ENCODE results near the gene B3GNT5.

B3GNT5 gene

DNA sequence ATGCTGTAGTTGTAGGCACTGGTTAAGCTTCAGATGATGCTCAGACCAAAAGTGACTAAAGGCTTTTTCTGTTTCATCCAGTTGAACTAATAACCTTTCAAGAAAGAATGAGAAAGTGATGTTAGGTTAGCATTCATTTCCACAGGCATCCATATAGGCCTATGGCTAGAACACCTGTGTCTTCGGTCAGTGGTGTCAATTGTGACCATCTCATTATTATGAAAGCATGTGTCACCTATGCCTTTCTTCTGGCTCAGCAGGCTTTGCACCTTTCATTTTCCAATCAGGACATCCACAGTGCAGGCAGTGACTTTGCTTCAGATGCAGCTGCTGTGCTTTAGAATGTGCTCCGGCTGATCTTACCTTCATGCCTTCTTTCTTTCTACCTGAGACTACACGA, 57.9 kb downstream of the B3GNT5 start:
- no peak overlapping the region for H3K27ac ChIP-seq (ENCODE audit: extremely low read depth, low read depth, low read length)
- no peak for TF ChIP-seq ZNF324 (tag by site-specific recombination; IDR thresholded peaks at IDR 0.05)
- H3K9me3 ChIP-seq (ENCODE audit: control insufficient read depth, insufficient read depth, low read depth, low read length), result no peaks in the 10 kb centered on the region
- ChIA-PET CTCF (interaction anchor here (1.0 kb wide), 1 partner anchor 127 kb away, joined by 3 read pairs; no protein-coding TSS in a partner anchor), POLR2A (no interaction called here)
- H3K36me3 ChIP-seq (ENCODE audit: control insufficient read depth in 2 of 2, insufficient read depth in 1 of 2, low read length in 2 of 2), result no peaks in the 10 kb centered on the region
- no peak overlapping the region for H3K4me3 ChIP-seq (ENCODE audit: low read depth, low read length)
- H3K4me1 ChIP-seq (ENCODE audit: control insufficient read depth, insufficient read depth, low read length), result 0 out of 2 replicates have a peak, but pooled peaks cover 2% of the 10 kb centered on the region

DNA sequence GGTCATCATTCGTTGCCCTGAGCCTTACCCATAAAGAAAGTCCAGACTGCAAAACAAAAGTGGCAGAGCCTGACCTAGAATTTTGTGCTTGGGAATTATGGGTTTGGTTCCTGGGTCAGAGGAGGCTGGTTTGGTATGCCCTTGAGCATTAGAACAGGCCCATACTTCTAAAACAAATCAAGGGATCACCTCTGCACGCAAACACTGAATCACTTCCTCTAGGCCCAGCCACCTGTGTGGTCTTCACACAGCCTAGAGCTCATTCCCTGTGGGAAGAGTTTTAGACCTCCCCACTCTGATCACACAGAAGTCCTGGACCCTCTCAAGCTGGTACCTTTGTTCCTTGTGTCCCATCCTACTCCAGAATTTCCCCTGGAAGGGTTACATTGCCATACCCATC, 59.4 kb downstream of the B3GNT5 start:
- H3K9me3 ChIP-seq (ENCODE audit: control insufficient read depth, insufficient read depth, low read depth, low read length), result no peaks in the 10 kb centered on the region
- no peaks in the 10 kb centered on the region for H3K4me1 ChIP-seq (ENCODE audit: control insufficient read depth, insufficient read depth, low read length)
- POLR2A ChIA-PET, result no interaction called here
- CTCF ChIA-PET, result no interaction called here
- H3K4me3 ChIP-seq (ENCODE audit: low read depth, low read length), result no peak overlapping the region
- TF ChIP-seq ZNF571 (tag by site-specific recombination; IDR thresholded peaks at IDR 0.05) (no peak), ZBTB17 (tag by site-specific recombination; IDR thresholded peaks at IDR 0.05) (no peak), ZNF175 (tag by site-specific recombination; IDR thresholded peaks at IDR 0.05) (no peak)
- no peaks in the 10 kb centered on the region for H3K36me3 ChIP-seq (ENCODE audit: control insufficient read depth in 2 of 2, insufficient read depth in 1 of 2, low read length in 2 of 2)
- H3K27ac ChIP-seq (ENCODE audit: extremely low read depth, low read depth, low read length), result no peak overlapping the region

DNA sequence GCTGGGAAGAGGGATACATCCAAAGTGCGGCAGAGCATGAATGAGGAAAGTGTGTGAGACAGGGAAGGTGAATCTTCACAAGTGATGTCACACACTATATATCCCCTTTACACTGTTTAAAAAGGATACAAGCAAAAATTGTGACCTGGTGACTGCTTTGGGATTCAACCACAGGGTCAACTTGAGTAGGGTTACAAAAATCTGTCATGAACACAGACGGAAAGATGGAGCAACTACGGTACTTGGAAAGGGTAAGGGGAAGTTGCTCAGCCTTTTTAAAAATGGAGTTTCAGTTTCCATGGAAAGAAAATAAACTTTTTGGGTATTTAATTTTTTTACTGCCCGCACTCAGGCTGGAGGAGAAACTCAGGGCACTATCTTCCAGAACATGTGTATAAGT, 60.3 kb downstream of the B3GNT5 start:
- no peak overlapping the region for H3K4me3 ChIP-seq (ENCODE audit: low read depth, low read length)
- POLR2A ChIA-PET, result no interaction called here
- no peak overlapping the region for H3K27ac ChIP-seq (ENCODE audit: extremely low read depth, low read depth, low read length)
- H3K9me3 ChIP-seq (ENCODE audit: control insufficient read depth, insufficient read depth, low read depth, low read length), result no peaks in the 10 kb centered on the region
- CTCF ChIA-PET, result no interaction called here
- H3K4me1 ChIP-seq (ENCODE audit: control insufficient read depth, insufficient read depth, low read length), result no peaks in the 10 kb centered on the region
- no peaks in the 10 kb centered on the region for H3K36me3 ChIP-seq (ENCODE audit: control insufficient read depth in 2 of 2, insufficient read depth in 1 of 2, low read length in 2 of 2)
- TF ChIP-seq ZNF654 (tag by site-specific recombination; IDR thresholded peaks at IDR 0.05; ENCODE audit: low read depth) (no peak), ZNF791 (tag by site-specific recombination; IDR thresholded peaks at IDR 0.05) (no peak), ZNF426 (tag by site-specific recombination; IDR thresholded peaks at IDR 0.05) (no peak), ZNF549 (tag by site-specific recombination; IDR thresholded peaks at IDR 0.05) (no peak)
- TF ChIP-seq, protein P1, sequence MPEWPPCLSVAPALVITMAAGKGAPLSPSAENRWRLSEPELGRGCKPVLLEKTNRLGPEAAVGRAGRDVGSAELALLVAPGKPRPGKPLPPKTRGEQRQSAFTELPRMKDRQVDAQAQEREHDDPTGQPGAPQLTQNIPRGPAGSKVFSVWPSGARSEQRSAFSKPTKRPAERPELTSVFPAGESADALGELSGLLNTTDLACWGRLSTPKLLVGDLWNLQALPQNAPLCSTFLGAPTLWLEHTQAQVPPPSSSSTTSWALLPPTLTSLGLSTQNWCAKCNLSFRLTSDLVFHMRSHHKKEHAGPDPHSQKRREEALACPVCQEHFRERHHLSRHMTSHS (tag by site-specific recombination; IDR thresholded peaks at IDR 0.05), result no peak

DNA sequence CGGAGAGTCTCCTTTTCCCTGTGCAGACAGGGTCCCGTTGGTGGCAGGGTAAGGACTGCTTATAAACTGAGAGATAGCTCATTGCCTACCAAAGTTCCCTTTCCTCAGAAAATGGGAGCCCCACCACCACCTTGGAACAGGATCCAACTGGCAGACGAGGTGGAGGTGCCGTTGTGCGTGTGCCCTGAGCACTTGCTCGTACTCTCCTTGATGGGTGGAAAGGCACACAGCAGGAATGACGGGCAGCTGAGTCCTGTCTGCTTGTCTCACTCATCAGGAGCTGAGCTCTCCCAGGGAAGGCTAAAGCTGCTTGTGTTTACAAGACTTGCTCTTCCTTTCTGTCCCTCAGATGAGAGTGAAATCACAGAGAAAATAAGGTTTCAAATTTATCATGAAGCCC, 60.7 kb downstream of the B3GNT5 start:
- Histone ChIP-seq H3K4me3 (ENCODE audit: low read depth, low read length) (no peak overlapping the region), H3K27ac (ENCODE audit: extremely low read depth, low read depth, low read length) (no peak overlapping the region), H3K4me1 (ENCODE audit: control insufficient read depth, insufficient read depth, low read length) (no peaks in the 10 kb centered on the region), H3K9me3 (ENCODE audit: control insufficient read depth, insufficient read depth, low read depth, low read length) (no peaks in the 10 kb centered on the region), H3K36me3 (ENCODE audit: control insufficient read depth in 2 of 2, insufficient read depth in 1 of 2, low read length in 2 of 2) (no peaks in the 10 kb centered on the region)
- CTCF ChIA-PET, result interaction anchor here (0.5 kb wide), 1 partner anchor 242 kb away, joined by 3 read pairs; no protein-coding TSS in a partner anchor
- POLR2A ChIA-PET, result no interaction called here
- TF ChIP-seq ZNF266 (tag by site-specific recombination; IDR thresholded peaks at IDR 0.05; ENCODE audit: low read depth), result no peak
- no peak for TF ChIP-seq INSM2 (tag by site-specific recombination; IDR thresholded peaks at IDR 0.05)
- no peak for TF ChIP-seq ZNF274 (IDR thresholded peaks at IDR 0.05; ENCODE audit: low read length)
- no peak for TF ChIP-seq ZNF274 (tag by site-specific recombination; IDR thresholded peaks at IDR 0.05; ENCODE audit: borderline replicate concordance)
- TF ChIP-seq, protein P2, sequence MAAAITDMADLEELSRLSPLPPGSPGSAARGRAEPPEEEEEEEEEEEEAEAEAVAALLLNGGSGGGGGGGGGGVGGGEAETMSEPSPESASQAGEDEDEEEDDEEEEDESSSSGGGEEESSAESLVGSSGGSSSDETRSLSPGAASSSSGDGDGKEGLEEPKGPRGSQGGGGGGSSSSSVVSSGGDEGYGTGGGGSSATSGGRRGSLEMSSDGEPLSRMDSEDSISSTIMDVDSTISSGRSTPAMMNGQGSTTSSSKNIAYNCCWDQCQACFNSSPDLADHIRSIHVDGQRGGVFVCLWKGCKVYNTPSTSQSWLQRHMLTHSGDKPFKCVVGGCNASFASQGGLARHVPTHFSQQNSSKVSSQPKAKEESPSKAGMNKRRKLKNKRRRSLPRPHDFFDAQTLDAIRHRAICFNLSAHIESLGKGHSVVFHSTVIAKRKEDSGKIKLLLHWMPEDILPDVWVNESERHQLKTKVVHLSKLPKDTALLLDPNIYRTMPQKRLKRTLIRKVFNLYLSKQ (tag by site-specific recombination; IDR thresholded peaks at IDR 0.05; ENCODE audit: borderline replicate concordance), result no peak
- TF ChIP-seq, protein P1 (tag by site-specific recombination; IDR thresholded peaks at IDR 0.05), result no peak
- no peak for TF ChIP-seq ELK4 (IDR thresholded peaks at IDR 0.05; ENCODE audit: borderline replicate concordance, low read depth, low read length)
- no peak for TF ChIP-seq OVOL3 (tag by site-specific recombination; IDR thresholded peaks at IDR 0.05)
- TF ChIP-seq ZNF292 (tag by site-specific recombination; IDR thresholded peaks at IDR 0.05; ENCODE audit: borderline replicate concordance, low read depth), result no peak
- no peak for TF ChIP-seq GLI2 (tag by site-specific recombination; IDR thresholded peaks at IDR 0.05; ENCODE audit: borderline replicate concordance, low read depth)
- TF ChIP-seq, protein P3, sequence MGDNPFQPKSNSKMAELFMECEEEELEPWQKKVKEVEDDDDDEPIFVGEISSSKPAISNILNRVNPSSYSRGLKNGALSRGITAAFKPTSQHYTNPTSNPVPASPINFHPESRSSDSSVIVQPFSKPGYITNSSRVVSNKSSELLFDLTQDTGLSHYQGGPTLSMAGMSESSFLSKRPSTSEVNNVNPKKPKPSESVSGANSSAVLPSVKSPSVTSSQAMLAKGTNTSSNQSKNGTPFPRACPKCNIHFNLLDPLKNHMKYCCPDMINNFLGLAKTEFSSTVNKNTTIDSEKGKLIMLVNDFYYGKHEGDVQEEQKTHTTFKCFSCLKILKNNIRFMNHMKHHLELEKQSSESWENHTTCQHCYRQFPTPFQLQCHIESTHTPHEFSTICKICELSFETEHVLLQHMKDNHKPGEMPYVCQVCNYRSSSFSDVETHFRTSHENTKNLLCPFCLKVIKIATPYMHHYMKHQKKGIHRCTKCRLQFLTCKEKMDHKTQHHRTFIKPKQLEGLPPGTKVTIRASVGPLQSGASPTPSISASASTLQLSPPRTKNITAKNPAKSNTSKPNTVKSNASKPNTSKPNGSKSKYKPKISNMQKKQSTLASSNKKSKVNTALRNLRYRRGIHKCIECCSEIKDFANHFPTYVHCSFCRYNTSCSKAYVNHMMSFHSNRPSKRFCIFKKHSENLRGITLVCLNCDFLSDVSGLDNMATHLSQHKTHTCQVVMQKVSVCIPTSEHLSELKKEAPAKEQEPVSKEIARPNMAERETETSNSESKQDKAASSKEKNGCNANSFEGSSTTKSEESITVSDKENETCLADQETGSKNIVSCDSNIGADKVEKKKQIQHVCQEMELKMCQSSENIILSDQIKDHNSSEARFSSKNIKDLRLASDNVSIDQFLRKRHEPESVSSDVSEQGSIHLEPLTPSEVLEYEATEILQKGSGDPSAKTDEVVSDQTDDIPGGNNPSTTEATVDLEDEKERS (tag by site-specific recombination; IDR thresholded peaks at IDR 0.05), result no peak

Measured in HEK293 (cell line).